HEK293T (cell line): ENCODE results near the gene CCDC92B.

Experiments used
- BHLHE40 ChIP-seq: fragments of 450-650 bp; IDR thresholded peaks from 2 replicates; pipeline ENCODE4 v1.6.1; 2016; ENCODE audit warnings: mild to moderate bottlenecking, moderate library complexity, borderline replicate concordance
- CTBP1 ChIP-seq: fragments of 450-650 bp; IDR thresholded peaks from 2 replicates; pipeline ENCODE4 v1.6.1; 2016; ENCODE audit warnings: borderline replicate concordance
- ELF4 ChIP-seq: fragments of 450-650 bp; IDR thresholded peaks from 2 replicates; pipeline ENCODE4 v1.6.1; 2017; ENCODE audit warnings: antibody characterized with exemption
- FOXA1 ChIP-seq: fragments of 450-650 bp; IDR thresholded peaks from 2 replicates; pipeline ENCODE4 v1.6.1; 2016; ENCODE audit warnings: mild to moderate bottlenecking
- FOXK2 ChIP-seq: fragments of 450-650 bp; IDR thresholded peaks from 2 replicates; pipeline ENCODE4 v1.6.1; 2016; ENCODE audit warnings: mild to moderate bottlenecking
- FOXM1 ChIP-seq: fragments of 450-650 bp; IDR thresholded peaks from 2 replicates; pipeline ENCODE4 v1.6.1; 2017; ENCODE audit warnings: mild to moderate bottlenecking, borderline replicate concordance
- HDGF ChIP-seq: fragments of 450-650 bp; IDR thresholded peaks from 2 replicates; pipeline ENCODE4 v1.6.1; 2017; ENCODE audit warnings: antibody characterized with exemption, borderline replicate concordance
- LEF1 ChIP-seq: fragments of 450-650 bp; IDR thresholded peaks from 2 replicates; pipeline ENCODE4 v1.6.1; 2017; ENCODE audit warnings: mild to moderate bottlenecking, borderline replicate concordance
- NFRKB ChIP-seq: fragments of 450-650 bp; IDR thresholded peaks from 2 replicates; pipeline ENCODE4 v1.6.1; 2016; ENCODE audit warnings: mild to moderate bottlenecking, moderate library complexity
- SP1 ChIP-seq: fragments of 450-650 bp; IDR thresholded peaks from 2 replicates; pipeline ENCODE4 v1.6.1; 2017
- SUZ12 ChIP-seq: fragments of 450-650 bp; IDR thresholded peaks from 2 replicates; pipeline ENCODE4 v1.6.1; 2016; ENCODE audit warnings: mild to moderate bottlenecking
- TARDBP ChIP-seq: fragments of 450-650 bp; IDR thresholded peaks from 2 replicates; pipeline ENCODE4 v1.6.1; 2016
- ZNF384 ChIP-seq: fragments of 450-650 bp; IDR thresholded peaks from 2 replicates; pipeline ENCODE4 v1.6.1; 2016
- TF ChIP-seq, protein P1 (sequence below): fragments of 450-650 bp; IDR thresholded peaks from 2 replicates; pipeline ENCODE4 v1.6.1; 2016

DNA sequence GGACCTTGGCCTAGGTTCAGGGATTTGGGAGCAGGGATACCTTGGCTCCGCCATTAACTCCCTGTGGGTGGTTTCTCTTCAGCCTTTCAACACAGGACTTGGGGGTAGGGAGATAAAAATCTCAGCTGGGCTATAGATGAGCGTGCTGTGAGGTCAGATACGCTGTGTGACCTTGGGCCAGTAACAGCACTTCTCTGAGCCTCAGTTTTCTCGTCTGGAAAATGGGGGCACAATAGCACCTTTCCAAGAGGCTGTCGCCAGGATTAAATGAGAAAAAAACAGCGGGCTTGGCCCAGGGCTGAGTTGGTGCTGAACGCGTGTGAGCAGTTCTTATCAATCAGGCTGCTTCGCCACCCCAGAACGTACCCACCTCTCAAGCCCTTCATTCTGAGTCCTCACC is 17.6 kb downstream of the CCDC92B start:
- TF ChIP-seq TARDBP (no peak), BHLHE40 (no peak), ZNF384 (no peak), SUZ12 (no peak), FOXK2 (no peak), FOXM1 (no peak), NFRKB (no peak), FOXA1 (no peak), HDGF (no peak), CTBP1 (no peak), LEF1 (no peak), SP1 (no peak), ELF4 (no peak)
- TF ChIP-seq, protein P1, sequence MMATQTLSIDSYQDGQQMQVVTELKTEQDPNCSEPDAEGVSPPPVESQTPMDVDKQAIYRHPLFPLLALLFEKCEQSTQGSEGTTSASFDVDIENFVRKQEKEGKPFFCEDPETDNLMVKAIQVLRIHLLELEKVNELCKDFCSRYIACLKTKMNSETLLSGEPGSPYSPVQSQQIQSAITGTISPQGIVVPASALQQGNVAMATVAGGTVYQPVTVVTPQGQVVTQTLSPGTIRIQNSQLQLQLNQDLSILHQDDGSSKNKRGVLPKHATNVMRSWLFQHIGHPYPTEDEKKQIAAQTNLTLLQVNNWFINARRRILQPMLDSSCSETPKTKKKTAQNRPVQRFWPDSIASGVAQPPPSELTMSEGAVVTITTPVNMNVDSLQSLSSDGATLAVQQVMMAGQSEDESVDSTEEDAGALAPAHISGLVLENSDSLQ, result no peak
